Endometrium (tissue), 2 donors: Measurements from ENCODE around the gene DYRK1A.
"Not testable (repeated sequence)": the region's sequence is repeated elsewhere in the genome, so short reads cannot be mapped to it uniquely, and the experiment has no call there.

Experiments used
- FAIRE-seq: peaks from 2 replicates; lab custom pipeline; 2012; peaks lifted over from hg19 to GRCh38; lab: Jason Lieb, UNC
- donor health status: control.
- donor health status: control.

DYRK1A gene

GRCh38 chr21:37528150-37528937 is 161.8 kb downstream of the DYRK1A start:
- FAIRE-seq = no peak

- FAIRE-seq = no peak
Measured at GRCh38 chr21:37529649-37530048, 163.1 kb downstream of the DYRK1A start.

GRCh38 chr21:37530901-37531351 is 164.4 kb downstream of the DYRK1A start:
- no peak for FAIRE-seq

GRCh38 chr21:37531431-37531932 is 164.9 kb downstream of the DYRK1A start:
- no peak for FAIRE-seq

- no peak for FAIRE-seq
Measured at GRCh38 chr21:37532868-37533780, 166.6 kb downstream of the DYRK1A start.

- no peak for FAIRE-seq
Measured at GRCh38 chr21:37534431-37534830, 167.9 kb downstream of the DYRK1A start.

- FAIRE-seq = no peak
Measured at GRCh38 chr21:37535130-37535529, 168.6 kb downstream of the DYRK1A start.

- no peak for FAIRE-seq
Measured at GRCh38 chr21:37535672-37536071, 169.1 kb downstream of the DYRK1A start.

- no peak for FAIRE-seq
Measured at GRCh38 chr21:37536616-37537278, 170.2 kb downstream of the DYRK1A start.

- FAIRE-seq = no peak
Measured at GRCh38 chr21:37537391-37537996, 170.9 kb downstream of the DYRK1A start.

GRCh38 chr21:37538971-37539590 is 172.5 kb downstream of the DYRK1A start:
- no peak for FAIRE-seq

- not testable (repeated sequence) for FAIRE-seq
Measured at GRCh38 chr21:37541128-37541527, 174.6 kb downstream of the DYRK1A start.

- FAIRE-seq = no peak
Measured at GRCh38 chr21:37542512-37542911, 175.9 kb downstream of the DYRK1A start.

GRCh38 chr21:37546299-37546908 is 179.8 kb downstream of the DYRK1A start:
- no peak for FAIRE-seq

GRCh38 chr21:37546949-37547614 is 180.5 kb downstream of the DYRK1A start:
- no peak for FAIRE-seq

- no peak for FAIRE-seq
Measured at GRCh38 chr21:37547615-37548200, 181.1 kb downstream of the DYRK1A start.

- FAIRE-seq = no peak
Measured at GRCh38 chr21:37548521-37548981, 182.0 kb downstream of the DYRK1A start.

- FAIRE-seq = not testable (repeated sequence)
Measured at GRCh38 chr21:37549730-37550129, 183.2 kb downstream of the DYRK1A start.

GRCh38 chr21:37550157-37550556 is 183.6 kb downstream of the DYRK1A start:
- FAIRE-seq = no peak
